GM23338 (cell line): Measurements from ENCODE around the gene KLK2.

Source experiments
- CREB1 ChIP-seq: fragments of 250-450 bp; sonication (Bioruptor Pico); IDR thresholded peaks from 2 replicates; pipeline ENCODE4 v1.5.0; 2020; ENCODE audit warnings: low read depth, mild to moderate bottlenecking, moderate library complexity
- CTCF ChIP-seq, 2 experiments: fragments of 200-600 bp in 1 of 2; sonication (generic) in 1 of 2; conservative IDR thresholded peaks; 2 replicates each; pipeline versions ENCODE4 v1.5.1 to v1.6.1; 2016 to 2017; ENCODE audit warnings: antibody characterized with exemption in 2 of 2, low read depth in 2 of 2, mild to moderate bottlenecking in 2 of 2, moderate library complexity in 1 of 2
- EZH2 ChIP-seq: fragments of 200-600 bp; sonication (generic); IDR thresholded peaks from one replicate; pipeline ENCODE4 v1.8.0; 2017; ENCODE audit warnings: antibody characterized with exemption, mild to moderate bottlenecking, low read depth; ENCODE audit not compliant: unreplicated experiment
- EZH2phosphoT487 ChIP-seq: fragments of 200-600 bp; sonication (generic); IDR thresholded peaks from one replicate; pipeline ENCODE4 v1.8.1; 2018; ENCODE audit warnings: antibody characterized with exemption; ENCODE audit not compliant: unreplicated experiment
- NANOG ChIP-seq: IDR thresholded peaks from 2 replicates; pipeline ENCODE4 v1.6.1; 2016; ENCODE audit warnings: antibody characterized with exemption, borderline replicate concordance
- POLR2AphosphoS5 ChIP-seq: IDR thresholded peaks from 2 replicates; pipeline ENCODE4 v1.6.1; 2016; ENCODE audit warnings: antibody characterized with exemption, low read depth
- REST ChIP-seq: IDR thresholded peaks from one replicate; pipeline ENCODE4 v1.6.1; 2018; ENCODE audit warnings: antibody characterized with exemption; ENCODE audit not compliant: unreplicated experiment
- ZNF331 ChIP-seq: fragments of 250-450 bp; sonication (Bioruptor Pico); IDR thresholded peaks from 2 replicates; pipeline ENCODE4 v1.5.0; 2020; ENCODE audit warnings: low read depth, mild to moderate bottlenecking, moderate library complexity

GRCh38 chr19:50833117-50833801 lies 40.0 kb upstream of the KLK2 start, which contains the start of gene KLK15:
- TF ChIP-seq CTCF (conservative IDR thresholded peaks at IDR 0.05; ENCODE audit: low read depth in 2 of 2) (no peak), EZH2phosphoT487 (no peak), EZH2 (no peak), POLR2AphosphoS5 (no peak), REST (no peak), NANOG (no peak), CREB1 (CRISPR knock-in tag) (no peak), ZNF331 (CRISPR knock-in tag) (no peak)
